GM18520 (cell line): ENCODE data around the gene IRF2BP1.
"Not testable (repeated sequence)": the region's sequence is repeated elsewhere in the genome, so short reads cannot be mapped to it uniquely, and the experiment has no call there.

Source experiments
- ATAC-seq: cut with Tn5 transposase; IDR thresholded peaks from one replicate; pipeline ENCODE4 v1.9.1; 2021; ENCODE audit not compliant: unreplicated experiment

IRF2BP1 gene

DNA sequence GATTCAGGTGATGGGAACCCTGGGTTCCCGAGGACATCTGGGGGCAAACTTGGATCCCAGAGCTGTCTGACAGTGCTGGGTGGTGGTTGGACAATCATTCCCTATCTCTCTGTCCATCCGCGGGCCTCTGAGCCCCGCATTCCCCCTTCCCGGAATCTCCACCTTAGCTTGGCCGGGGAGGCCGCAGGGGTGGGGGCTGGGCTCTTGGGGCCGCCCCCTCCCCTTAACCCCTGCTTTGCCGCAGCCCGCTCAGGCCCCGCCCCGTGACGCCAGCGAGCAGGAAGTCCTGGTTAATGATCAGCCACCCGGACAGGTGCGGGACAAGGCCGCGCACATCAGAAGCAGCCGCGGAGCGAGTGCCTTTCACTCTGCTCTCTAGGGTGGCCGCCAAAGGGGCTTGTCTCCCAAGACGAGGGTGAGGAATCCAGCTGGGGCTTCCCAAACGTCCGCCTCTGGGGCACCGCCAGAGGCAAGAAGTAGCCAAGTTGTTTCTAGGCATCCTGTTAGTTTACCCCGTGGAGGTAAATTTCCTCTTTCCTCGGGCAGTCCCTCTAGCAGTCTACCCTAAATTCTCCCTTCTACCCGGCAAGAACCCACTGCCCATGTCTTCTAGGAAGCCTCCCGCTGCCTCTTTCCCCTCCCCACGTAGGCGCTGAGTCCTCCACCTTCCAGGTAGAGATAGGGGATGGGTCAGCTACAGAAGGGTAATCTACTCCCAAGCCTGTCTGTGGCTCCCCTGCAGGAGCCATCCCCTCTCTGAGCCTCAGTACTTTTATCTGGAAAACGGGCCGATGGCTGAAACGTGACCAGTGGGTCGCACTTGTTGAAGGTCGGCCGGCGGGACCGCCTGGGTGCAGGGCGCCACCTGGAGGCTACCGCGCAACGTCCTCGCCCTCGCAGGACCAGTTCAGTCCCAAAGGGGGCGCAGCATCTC is 3.0 kb downstream of the IRF2BP1 start:
- no peak for ATAC-seq

GRCh38 chr19:45881909-45882528 is 3.9 kb downstream of the IRF2BP1 start:
- no peak for ATAC-seq

DNA sequence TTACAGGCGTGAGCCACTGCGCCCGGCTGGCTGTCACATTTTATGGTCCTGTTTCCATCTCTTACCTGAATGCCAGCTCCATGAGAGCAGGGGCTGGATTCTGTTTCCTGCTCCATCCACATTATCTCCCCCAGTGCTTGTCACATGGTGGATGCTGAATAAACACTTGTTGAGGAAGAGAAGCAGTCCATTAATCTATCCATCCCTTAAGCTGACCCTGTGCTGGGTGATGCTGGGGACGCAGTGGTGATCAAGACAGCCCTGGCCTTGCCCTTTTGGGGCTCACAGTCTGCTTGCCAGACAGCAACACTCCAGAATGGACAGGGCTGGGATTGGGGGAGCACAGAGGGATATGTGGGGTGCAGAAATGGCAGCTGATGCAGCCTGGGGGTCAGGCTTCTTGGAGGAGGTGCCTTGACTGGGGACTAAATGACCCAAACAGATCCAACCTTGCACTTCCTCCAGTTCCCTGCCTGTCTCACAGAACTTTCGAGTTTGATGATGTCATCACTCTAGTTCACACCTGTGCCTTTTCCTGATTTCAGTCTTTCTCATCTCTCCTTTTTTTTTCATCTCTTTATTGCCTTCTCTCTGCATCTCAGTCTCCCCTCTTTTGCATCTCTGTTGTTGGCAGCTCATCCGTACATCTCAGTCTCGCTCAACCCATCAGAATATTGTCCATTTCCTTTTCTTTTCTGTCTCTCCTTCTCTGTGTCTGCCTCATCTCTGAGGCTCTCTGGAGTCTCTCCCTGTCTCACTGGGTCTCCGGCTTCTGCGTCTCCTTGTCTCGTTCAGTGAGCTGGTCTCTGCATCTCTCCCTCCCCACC is 4.6 kb downstream of the IRF2BP1 start:
- ATAC-seq, result no peak

- ATAC-seq, result no peak
These were observed 6.0 kb downstream of the IRF2BP1 start for GRCh38 chr19:45879971-45880370.

DNA sequence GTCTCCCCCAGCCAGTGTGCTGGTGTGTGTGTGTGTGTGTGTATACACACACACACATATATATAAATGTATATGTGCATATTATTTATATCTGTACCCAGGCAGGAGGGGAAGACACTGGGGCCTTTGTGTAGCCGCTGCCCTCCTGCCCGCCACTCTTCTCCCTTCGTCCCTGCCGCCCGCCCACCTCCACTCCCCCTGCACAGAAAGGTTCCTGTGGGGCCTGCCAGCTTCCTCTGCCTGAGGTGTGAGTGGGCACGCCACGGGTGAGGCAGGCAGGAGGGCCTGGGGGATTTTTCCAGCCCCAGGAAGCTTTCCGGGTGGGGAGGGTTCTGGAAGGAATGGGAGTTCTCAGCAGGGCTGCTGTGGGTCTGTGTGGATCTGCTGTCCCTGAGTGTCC is 6.9 kb downstream of the IRF2BP1 start:
- no peak for ATAC-seq

DNA sequence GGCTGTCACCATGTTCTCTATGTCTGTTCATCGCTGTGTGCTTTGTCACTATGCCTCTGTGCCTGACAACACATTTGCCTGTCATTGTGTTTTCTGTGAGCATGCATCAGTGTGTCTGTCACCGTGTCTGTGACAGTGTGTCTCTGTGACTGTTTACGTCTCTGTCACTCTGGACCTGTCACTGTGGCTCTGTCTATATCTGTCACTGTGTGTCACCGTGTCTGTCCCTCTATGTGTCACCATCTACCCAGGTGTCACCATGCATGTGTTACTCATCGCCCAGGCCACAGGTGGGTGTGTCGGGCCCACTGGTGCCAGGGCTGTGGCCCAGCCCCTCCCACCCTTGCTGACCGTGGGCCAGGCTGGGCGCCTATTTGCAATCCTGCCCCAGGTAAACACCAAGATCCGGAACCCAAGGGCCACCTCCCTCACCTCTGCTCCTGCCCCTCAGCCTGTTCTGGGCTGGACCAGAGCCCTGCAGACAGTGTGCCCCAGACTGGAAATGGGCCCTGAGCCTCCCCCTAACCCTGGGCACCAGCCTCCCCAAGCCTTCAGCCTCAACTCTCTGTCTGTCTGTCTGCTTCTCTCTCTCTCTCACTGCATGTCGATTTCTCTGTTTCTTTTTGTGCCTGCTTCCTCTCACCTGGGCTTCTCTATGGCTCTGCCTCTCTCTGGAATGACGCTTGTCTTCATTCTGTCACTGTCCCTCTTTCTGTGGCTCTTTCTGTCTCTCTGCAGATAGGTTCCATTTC is 7.7 kb downstream of the IRF2BP1 start:
- ATAC-seq, result no peak

- no peak for ATAC-seq
These were observed 9.3 kb downstream of the IRF2BP1 start for GRCh38 chr19:45876411-45877197.

- no peak for ATAC-seq
These were observed 9.9 kb downstream of the IRF2BP1 start for GRCh38 chr19:45876161-45876410.

DNA sequence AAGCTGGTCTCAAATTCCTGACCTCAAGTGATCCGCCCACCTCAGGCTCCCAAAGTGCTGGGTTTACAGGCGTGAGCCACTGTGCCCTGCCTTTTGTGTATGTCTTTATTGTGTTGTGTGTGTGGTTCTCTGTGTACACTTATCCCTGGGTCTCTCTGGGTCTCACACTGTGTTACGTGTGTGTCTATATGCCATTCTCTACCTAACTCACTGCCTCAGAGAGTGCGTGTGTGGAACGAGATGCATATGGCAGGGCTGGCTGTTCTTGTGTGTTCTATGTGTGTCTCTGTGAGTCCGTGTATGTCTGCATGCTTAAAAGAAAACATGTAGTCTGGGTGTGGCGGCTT is 11.3 kb downstream of the IRF2BP1 start:
- no peak for ATAC-seq

DNA sequence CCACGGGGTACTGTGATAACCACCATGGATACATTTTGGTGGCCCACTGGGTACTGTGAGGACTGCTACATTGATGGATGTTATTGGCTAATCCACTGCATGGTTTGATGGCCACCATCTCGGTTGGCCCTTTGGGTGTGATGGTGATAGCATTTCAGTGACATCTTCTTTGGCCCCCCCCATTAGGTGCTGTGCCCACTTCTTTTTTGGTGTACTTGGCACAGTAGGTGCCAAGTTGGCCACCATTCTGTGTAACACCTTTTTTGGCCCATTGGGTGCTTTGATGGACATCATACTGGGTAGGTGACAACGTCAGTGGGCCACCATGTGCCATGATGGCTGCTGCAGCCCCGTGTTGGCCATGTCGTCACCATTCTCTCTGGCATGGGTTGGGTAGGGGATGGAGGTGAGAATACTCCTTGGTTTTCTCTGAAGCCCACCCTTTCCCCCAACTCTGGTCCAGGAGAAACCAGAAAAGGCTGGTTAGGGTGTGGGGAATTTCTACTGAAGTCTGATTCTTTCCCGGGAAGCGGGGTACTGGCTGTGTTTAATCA is 12.6 kb downstream of the IRF2BP1 start:
- ATAC-seq, result no peak

- ATAC-seq, result no peak
These were observed 13.6 kb downstream of the IRF2BP1 start for GRCh38 chr19:45872095-45872919.

- no peak for ATAC-seq
These were observed 15.1 kb downstream of the IRF2BP1 start for GRCh38 chr19:45870798-45871197.

GRCh38 chr19:45867241-45867640 is 18.7 kb downstream of the IRF2BP1 start:
- ATAC-seq, result not testable (repeated sequence)

GRCh38 chr19:45866400-45867176 is 19.4 kb downstream of the IRF2BP1 start:
- no peak for ATAC-seq

DNA sequence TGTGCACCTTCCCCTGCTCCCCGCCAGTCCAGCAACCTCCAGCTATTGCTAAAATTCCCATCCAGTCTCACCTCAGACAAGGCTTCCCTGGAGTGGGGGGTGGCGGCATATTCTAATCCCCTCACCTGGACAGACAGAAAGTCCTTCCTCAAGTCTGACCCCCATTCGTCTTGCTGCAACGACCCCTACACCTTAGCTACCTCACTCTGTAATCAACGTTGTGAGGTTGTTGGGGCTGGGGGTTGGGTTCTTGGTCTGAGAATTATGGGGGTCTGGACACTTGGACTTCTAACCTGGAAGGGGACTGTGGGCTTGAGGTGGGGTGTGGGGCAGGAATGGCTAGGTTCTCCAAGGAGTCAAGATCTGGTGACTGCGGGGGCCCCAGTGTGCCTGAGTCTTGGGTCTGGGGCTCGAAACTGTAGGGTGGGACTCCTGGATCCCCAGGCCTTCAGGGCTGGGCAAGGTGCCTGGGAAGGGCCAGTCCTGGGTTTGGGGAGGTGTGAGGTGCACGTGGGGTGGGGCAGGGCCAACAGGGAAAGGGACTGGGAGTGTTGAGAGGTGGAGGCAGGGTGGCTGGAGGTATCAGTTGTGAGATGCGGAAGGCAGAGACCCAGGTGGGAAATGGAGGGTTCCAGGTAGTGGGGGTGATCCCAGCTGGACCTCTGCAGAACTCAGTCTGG is 20.5 kb downstream of the IRF2BP1 start:
- ATAC-seq, result no peak

- ATAC-seq, result no peak
These were observed 21.3 kb downstream of the IRF2BP1 start for GRCh38 chr19:45864629-45865082.

GRCh38 chr19:45863840-45864628 is 21.9 kb downstream of the IRF2BP1 start, which contains the start of gene FOXA3:
Gene FOXA3 (plus strand): TSS chr19:45864326. CDS start chr19:45864457, 131 bp downstream.
- peak; percentile 35 for ATAC-seq
